Activated CD4-positive, alpha-beta T cell treated with anti-CD3 and anti-CD28 coated beads, Interleukin-2, Interleukin-6, amounts not matched to agents 100 ng/mL and 50 ng/mL, durations not matched to agents 16 hours and 8 hours (primary cell): ENCODE results near the gene DKK2.
A peak's percentile ranks its signal among the peaks of the same experiment; 100 is the strongest.

Experiments
- DNase-seq: peaks from one replicate; pipeline ENCODE4 v3.0.0-alpha.2; 2020

Gene DKK2

GRCh38 chr4:106907216-106907615 is 128.9 kb downstream of the DKK2 start:
- DNase-seq, result no peak

DNA sequence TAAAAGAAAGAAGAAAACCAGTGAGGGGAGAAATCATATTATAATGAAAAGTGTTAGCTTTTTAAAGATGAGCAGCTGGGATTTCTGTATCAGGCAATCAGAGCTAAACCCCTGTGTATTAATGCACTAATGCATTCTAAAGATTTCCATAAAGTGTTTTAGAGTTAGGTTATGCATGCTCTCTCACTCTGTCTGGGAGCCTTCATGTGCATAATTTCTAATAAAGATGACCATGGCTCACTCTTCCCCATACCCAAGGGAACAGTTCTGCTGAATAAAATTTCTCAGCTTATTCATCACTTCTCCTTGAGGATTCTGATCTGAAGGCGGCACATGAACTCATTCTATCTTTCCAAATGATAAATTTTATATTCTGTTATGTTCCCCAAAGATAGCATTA is 129.4 kb downstream of the DKK2 start:
- no peak for DNase-seq

DNA sequence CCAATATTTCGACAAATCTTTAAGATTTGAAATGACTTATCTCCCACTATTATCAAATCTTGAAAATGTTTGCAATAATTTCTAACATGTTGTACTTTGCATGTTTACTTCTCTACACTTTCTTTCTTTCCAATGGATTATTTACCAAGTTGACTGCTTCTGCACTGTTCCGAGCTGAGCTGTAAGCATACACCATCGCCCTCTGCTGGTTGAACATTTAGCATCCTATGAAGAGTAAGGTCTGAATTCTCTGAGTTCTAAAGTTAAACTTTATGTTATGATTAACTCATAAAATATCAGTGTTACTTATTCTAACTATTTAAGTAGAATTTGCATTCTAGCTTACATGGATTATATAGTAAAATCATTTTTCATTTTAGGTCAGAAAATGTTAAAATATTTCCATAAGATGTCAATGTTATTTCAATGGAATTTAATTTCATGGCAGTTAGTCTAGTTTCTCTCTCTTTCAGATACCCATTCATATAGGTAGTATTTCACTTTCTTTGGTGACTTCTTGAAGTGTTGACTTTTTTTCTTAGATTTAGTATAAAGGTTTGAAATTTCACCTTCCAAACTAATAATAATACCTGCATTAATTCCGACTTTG is 137.4 kb downstream of the DKK2 start:
- peak; percentile 46 for DNase-seq

- no peak for DNase-seq
Measured at GRCh38 chr4:106893903-106894302, 142.2 kb downstream of the DKK2 start.

- no peak for DNase-seq
Measured at GRCh38 chr4:106893395-106893881, 142.7 kb downstream of the DKK2 start.

DNA sequence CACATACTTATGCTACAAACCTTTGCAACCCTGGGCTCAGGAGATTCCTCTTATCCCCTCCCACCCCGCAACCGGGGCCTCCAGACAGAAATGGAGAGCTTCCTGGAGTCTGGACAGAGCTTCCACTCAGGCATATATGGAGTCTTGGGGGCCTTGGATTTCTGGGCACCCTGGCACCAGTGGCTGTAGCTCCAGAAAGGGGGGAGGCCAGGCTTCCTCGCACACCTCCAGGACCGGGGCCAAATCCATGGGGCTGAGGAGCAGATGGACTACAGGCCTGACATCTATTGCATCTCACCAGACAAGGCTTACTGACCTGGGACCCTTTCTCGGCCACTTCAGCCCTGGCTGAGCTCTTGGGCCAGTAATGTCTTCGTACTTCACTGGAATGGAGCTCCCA is 143.3 kb downstream of the DKK2 start:
- DNase-seq, result no peak

GRCh38 chr4:106875340-106875739 is 160.8 kb downstream of the DKK2 start:
- no peak for DNase-seq
